Measurements from ENCODE around the gene SCO1.
A peak's percentile ranks its signal among the peaks of the same experiment; 100 is the strongest.

Gene SCO1

DNA sequence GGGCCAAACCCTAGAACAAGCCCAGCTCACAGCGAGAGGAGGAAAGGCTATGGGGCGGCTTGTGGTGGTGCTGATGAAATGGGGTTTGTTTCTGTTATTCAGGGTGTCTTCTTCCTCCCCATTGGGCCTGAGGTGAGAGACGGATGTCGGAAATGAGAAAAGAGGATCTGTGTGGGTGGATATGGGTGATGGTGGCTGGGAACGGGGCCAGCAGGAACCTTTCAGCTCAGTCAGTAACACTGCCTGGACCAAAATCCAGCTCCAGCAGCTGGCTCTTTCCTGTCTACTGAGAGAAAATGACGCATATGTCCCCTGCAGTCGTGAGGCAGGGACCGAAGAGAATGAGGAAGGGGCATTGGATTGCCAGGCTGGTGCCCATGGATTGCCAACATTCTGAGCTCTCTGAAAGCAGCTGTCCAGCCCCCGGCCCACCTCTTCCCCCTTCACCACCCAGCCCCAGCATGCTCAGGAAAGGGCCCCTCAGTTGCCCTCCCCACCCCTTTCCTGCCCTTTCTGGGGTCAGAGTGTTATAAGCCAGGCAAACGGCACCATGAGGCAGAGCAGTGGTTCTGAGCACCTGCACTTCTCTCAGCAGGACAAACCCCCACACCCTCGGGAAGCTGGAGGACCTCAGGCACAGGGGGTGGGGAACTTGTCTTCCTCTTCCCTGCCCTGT, 44.2 kb downstream of the SCO1 start:
- peak overlapping the region; percentile 60 for H3K27ac Mint-ChIP-seq
- H3K4me3 Mint-ChIP-seq, result no peak overlapping the region
- H3K4me1 Mint-ChIP-seq (ENCODE audit: low read depth), result peaks cover 14% of the 10 kb centered on the region
- DNase-seq, result no peak
- no peaks in the 10 kb centered on the region for H3K9me3 Mint-ChIP-seq
- no peaks in the 10 kb centered on the region for H3K27me3 Mint-ChIP-seq
- H3K36me3 Mint-ChIP-seq (ENCODE audit: low read depth), result peaks cover 16% of the 10 kb centered on the region

DNA sequence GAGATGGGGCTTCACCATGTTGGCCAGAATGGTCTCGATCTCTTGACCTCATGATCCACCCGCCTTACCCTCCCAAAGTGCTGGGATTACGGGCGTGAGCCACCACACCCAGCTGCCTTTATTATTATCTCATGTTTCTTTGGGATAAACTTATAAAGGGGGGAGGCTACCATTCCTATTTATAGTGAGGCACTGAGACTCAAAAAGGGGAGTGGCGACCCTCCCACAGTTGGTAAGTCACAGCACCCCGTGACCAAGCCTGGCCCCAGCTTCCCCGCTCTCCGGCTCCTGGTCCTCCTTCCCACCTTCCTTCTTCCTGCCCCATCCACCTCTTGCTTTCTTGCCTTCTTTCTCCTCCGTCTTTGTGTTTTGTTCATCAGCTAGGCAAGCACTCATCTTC, 45.4 kb downstream of the SCO1 start:
- DNase-seq, result no peak
- H3K9me3 Mint-ChIP-seq, result no peaks in the 10 kb centered on the region
- peaks cover 19% of the 10 kb centered on the region for H3K36me3 Mint-ChIP-seq (ENCODE audit: low read depth)
- no peaks in the 10 kb centered on the region for H3K27me3 Mint-ChIP-seq
- peaks cover 14% of the 10 kb centered on the region for H3K4me1 Mint-ChIP-seq (ENCODE audit: low read depth)
- peak overlapping the region; percentile 0 for H3K27ac Mint-ChIP-seq
- H3K4me3 Mint-ChIP-seq, result no peak overlapping the region

DNA sequence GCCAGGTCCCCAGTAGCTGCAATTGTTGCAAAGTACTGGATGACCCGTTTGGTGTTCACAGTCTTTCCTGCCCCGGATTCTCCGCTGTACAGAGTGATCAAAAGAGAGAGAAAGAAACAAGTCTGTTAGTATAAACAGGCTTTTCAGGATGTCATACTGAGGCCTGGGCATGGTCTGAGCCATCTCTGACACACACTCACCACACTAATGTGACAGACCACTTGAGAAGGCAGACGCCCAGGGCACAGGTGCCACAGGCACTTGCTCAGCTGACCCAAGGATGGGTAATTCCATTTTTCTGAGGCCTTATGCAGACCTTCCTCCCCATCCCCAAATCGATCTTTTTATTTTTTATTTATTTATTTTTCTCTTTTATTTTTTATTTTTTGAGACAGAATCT, 47.7 kb downstream of the SCO1 start:
- H3K4me1 Mint-ChIP-seq (ENCODE audit: low read depth), result peaks cover 14% of the 10 kb centered on the region
- no peak for DNase-seq
- H3K27ac Mint-ChIP-seq, result no peak overlapping the region
- peaks cover 35% of the 10 kb centered on the region for H3K36me3 Mint-ChIP-seq (ENCODE audit: low read depth)
- no peaks in the 10 kb centered on the region for H3K27me3 Mint-ChIP-seq
- H3K4me3 Mint-ChIP-seq, result no peak overlapping the region
- H3K9me3 Mint-ChIP-seq, result no peaks in the 10 kb centered on the region

DNA sequence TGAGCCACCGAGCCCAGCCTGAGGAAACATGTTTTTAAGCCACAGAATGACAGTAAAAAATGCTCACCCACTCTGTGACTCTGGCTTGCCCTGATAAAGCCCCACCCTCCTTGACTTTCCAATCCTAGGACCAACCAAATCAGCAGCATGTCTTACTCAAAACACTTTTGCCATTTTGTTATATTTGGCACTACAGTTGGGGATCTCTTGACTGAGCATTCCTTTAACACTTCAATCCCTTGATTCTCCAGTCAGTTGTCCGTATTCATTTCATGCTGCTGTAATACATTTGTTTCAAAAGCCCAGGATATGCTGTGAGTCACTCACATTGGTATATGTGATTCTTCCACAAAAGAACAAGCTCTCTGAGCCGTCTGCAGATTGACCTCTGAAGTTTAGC, 48.4 kb downstream of the SCO1 start:
- peaks cover 12% of the 10 kb centered on the region for H3K4me1 Mint-ChIP-seq (ENCODE audit: low read depth)
- no peaks in the 10 kb centered on the region for H3K27me3 Mint-ChIP-seq
- H3K4me3 Mint-ChIP-seq, result no peak overlapping the region
- H3K27ac Mint-ChIP-seq, result no peak overlapping the region
- H3K36me3 Mint-ChIP-seq (ENCODE audit: low read depth), result peaks cover 41% of the 10 kb centered on the region
- no peak for DNase-seq
- H3K9me3 Mint-ChIP-seq, result no peaks in the 10 kb centered on the region

DNA sequence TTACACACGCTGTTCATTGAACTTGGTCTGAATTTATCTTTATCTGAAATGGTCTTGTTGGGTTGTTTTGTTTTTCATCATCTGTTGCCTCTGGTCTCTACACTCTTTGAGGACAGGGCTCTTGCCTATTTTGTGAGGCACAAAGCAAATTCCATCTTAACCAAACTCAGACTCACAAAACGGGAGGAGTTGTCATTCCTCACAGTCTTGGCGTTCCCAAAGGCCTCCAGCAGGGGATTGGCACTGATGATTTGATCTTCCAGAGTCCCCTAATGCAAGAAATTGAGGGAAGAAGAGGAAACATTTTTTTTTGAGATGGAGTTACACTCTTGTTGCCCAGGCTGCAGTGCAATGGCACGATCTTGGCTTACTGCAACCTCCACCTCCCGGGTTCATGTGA, 49.0 kb downstream of the SCO1 start:
- Mint-ChIP-seq H3K4me3 (no peak overlapping the region), H3K27ac (no peak overlapping the region), H3K27me3 (no peaks in the 10 kb centered on the region)

DNA sequence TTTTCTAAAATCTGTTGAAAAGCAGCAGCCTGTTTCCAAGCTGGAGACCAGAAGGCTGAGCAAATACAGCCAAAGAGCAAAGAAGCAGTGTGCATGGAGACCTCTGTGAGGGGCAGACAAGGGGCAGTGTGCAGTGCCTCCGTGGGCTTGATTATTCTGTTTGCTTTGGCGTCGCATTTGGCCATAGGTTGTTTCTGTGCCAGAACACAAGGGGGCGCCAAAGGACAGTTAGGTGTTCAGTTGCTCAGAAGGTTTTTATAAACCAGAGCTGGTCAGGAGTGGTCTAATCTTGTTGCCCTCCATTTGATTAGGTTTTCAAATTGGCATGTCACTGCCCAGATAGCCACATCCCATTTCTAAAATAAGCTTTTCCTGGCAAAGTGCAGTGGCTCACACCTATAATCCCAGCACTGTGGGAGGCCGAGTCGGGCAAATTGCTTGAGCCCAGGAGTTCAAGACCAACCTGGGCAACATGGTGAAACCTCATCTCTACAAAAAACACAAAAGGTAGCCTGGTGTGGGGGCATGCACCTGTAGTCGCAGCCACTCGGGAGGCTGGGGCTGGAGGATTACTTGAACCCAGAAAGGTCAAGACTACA, 50.8 kb downstream of the SCO1 start:
- no peak overlapping the region for H3K4me3 Mint-ChIP-seq
- no peak overlapping the region for H3K27ac Mint-ChIP-seq

More for the DNA sequence above, 49.0 kb downstream of the SCO1 start:
- no peak for DNase-seq
- Mint-ChIP-seq H3K4me1 (ENCODE audit: low read depth) (peaks cover 7% of the 10 kb centered on the region), H3K36me3 (ENCODE audit: low read depth) (peaks cover 46% of the 10 kb centered on the region), H3K9me3 (no peaks in the 10 kb centered on the region)

DNA sequence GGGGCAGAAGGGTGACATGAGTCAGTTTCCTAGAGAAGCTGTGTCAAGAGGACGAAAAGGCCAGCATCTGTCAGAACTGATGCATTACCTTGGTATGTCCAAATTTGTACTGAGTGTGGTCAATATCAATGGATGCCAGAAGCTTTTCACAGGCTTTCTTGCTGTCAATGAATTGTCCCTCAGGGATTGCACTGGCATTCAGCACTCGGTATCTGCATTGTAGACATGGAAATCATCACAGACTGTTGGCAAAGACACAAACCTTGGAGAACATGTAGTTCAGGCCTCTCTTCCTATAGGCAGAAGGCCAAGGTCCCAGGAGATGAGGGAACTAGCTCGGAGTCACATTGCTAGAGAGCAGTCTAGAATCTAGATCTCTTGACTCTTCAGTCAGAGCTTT, 56.9 kb downstream of the SCO1 start:
- DNase-seq, result no peak
- Mint-ChIP-seq H3K27ac (no peak overlapping the region), H3K9me3 (no peaks in the 10 kb centered on the region), H3K4me3 (no peak overlapping the region), H3K36me3 (ENCODE audit: low read depth) (peaks cover 85% of the 10 kb centered on the region), H3K27me3 (no peaks in the 10 kb centered on the region), H3K4me1 (ENCODE audit: low read depth) (no peaks in the 10 kb centered on the region)

More for the DNA sequence above, 50.8 kb downstream of the SCO1 start:
- no peaks in the 10 kb centered on the region for H3K4me1 Mint-ChIP-seq (ENCODE audit: low read depth)
- peaks cover 58% of the 10 kb centered on the region for H3K36me3 Mint-ChIP-seq (ENCODE audit: low read depth)
- DNase-seq, result peak; percentile 79
- no peaks in the 10 kb centered on the region for H3K27me3 Mint-ChIP-seq
- no peaks in the 10 kb centered on the region for H3K9me3 Mint-ChIP-seq

DNA sequence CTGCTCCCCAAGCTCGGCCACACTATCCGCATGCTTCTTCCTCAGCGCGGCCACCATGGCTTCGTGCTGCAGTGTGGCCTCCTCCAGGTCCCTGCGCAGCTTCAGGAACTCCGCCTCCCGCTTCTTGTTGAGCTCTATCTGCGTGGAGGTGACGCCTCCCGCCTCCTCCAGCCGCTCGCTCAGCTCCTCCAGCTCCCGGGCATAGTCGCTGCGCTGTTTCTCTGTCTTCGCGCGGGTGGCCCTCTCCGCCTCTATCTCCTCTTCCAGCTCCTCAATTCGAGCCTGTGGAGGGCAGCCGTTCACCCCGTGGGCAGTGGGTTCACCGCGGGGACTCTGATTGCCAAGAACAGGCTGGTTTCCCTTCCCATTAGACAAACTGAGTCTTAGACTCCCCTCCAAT, 59.2 kb downstream of the SCO1 start:
- Mint-ChIP-seq H3K27me3 (no peaks in the 10 kb centered on the region), H3K9me3 (no peaks in the 10 kb centered on the region), H3K4me3 (no peak overlapping the region), H3K4me1 (ENCODE audit: low read depth) (peaks cover 5% of the 10 kb centered on the region), H3K27ac (no peak overlapping the region), H3K36me3 (ENCODE audit: low read depth) (peaks cover 92% of the 10 kb centered on the region)
- DNase-seq, result no peak

DNA sequence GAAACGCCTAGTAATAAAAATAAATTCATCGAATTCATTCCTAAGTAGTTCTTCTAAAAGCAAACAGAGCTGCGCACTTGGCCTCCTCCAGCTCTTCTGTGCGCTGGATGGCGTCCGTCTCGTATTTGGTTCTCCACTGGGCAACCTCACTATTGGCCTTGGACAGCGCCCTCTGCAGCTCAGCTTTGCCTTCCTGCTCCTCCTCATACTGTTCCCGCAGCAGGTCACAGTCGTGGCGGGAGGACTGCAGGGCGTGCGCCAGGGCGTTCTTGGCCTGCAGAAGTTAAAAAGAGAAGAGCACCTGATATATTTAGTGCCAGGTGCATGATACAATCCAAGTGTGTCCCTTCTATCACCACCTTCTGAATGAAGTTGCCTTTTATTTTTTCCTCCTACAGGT, 62.0 kb downstream of the SCO1 start:
- H3K4me3 Mint-ChIP-seq, result no peak overlapping the region
- peaks cover 87% of the 10 kb centered on the region for H3K36me3 Mint-ChIP-seq (ENCODE audit: low read depth)

DNA sequence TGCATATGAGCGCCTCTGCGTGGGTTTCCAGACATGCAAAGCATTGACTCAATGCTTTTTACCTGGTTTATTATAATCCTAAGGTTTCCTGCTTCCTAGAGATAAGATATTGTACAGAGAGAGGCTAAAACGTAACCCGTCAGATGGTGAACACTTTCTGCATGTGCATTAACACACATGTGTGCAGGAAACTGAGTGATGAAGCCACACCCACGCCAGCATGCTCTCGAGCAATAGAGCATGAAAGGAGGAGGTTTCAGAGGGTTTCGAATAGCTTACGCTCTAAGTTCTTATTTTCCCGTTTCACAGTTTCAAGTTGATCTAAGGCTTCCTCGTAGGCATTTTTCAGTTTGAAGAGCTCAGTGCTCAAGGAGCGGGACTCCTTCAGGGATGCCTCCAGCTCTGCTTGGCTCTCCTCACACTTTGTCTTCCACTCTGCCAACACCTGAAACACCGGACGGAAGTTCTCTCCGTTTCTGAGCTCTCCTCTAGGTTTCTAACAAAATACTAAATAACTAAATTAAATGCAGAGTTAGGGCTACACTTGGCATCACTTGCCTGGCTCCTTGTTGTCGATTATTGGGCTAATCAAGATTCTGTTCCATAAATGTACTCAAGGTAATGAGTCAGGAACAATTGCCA, 63.5 kb downstream of the SCO1 start:
- H3K36me3 Mint-ChIP-seq (ENCODE audit: low read depth), result peaks cover 86% of the 10 kb centered on the region
- peak overlapping the region; percentile 14 for H3K27ac Mint-ChIP-seq
- H3K9me3 Mint-ChIP-seq, result no peaks in the 10 kb centered on the region
- no peaks in the 10 kb centered on the region for H3K27me3 Mint-ChIP-seq
- no peak for DNase-seq
- H3K4me1 Mint-ChIP-seq (ENCODE audit: low read depth), result peaks cover 5% of the 10 kb centered on the region
- no peak overlapping the region for H3K4me3 Mint-ChIP-seq

More for the DNA sequence above, 62.0 kb downstream of the SCO1 start:
- H3K27me3 Mint-ChIP-seq, result no peaks in the 10 kb centered on the region
- no peak for DNase-seq
- H3K9me3 Mint-ChIP-seq, result no peaks in the 10 kb centered on the region
- H3K27ac Mint-ChIP-seq, result no peak overlapping the region
- peaks cover 5% of the 10 kb centered on the region for H3K4me1 Mint-ChIP-seq (ENCODE audit: low read depth)

DNA sequence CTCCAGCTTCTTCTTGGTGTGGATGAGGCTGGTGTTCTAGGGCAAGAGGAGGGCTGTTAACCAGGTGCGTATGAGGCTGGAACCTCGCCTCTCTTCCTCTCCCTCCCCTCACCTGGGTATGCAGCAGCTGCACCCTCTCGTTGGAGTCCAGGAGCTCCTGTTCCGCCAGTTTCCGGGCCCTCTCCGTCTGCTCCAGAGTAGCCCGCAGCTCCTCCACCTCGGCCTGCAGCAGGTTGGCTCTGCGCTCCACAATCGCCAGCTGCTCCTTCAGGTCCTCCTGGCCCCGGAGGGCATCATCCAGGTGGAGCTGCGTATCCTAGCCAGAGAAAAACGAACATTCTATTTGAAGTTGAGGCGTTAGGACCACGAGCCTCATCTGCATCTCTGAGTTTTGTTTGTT, 65.6 kb downstream of the SCO1 start:
- Mint-ChIP-seq H3K4me1 (ENCODE audit: low read depth) (peaks cover 5% of the 10 kb centered on the region), H3K9me3 (no peaks in the 10 kb centered on the region), H3K36me3 (ENCODE audit: low read depth) (peaks cover 76% of the 10 kb centered on the region), H3K27ac (no peak overlapping the region), H3K4me3 (no peak overlapping the region), H3K27me3 (no peaks in the 10 kb centered on the region)
- DNase-seq, result no peak

DNA sequence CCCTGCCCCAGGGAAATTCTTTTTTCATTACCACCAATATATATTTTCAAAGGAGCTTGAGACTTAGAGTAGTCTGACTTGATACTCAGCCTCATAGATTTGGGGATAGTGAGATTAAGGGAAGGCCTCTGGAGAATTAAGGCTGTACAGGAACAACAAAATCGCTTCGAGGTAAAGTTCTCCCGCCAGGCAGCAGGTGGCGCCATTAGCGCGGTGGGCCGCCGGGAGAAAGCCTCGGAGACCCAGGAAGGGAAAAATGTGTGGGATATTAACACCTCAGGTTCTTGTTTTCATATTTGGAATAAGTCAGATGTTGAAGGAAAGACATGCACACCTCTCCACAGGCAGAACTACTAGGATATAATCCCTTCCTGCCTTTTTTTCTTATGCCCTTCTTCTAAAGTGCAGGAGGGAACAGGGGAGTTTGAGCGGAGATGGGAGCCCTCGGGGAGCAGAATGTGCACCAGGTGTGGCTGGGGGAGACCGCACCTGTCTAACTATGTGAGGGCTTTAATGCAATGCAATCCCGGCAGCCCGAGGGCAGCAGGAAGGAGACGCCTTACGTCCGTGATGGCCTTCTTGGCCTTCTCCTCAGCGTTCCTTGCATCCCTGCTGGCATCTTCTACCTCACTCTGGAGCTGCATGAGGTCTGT, 66.2 kb downstream of the SCO1 start:
- Mint-ChIP-seq H3K36me3 (ENCODE audit: low read depth) (peaks cover 71% of the 10 kb centered on the region), H3K4me3 (no peak overlapping the region), H3K27ac (no peak overlapping the region), H3K4me1 (ENCODE audit: low read depth) (peaks cover 5% of the 10 kb centered on the region), H3K9me3 (no peaks in the 10 kb centered on the region), H3K27me3 (no peaks in the 10 kb centered on the region)
- DNase-seq, result peak; percentile 44

DNA sequence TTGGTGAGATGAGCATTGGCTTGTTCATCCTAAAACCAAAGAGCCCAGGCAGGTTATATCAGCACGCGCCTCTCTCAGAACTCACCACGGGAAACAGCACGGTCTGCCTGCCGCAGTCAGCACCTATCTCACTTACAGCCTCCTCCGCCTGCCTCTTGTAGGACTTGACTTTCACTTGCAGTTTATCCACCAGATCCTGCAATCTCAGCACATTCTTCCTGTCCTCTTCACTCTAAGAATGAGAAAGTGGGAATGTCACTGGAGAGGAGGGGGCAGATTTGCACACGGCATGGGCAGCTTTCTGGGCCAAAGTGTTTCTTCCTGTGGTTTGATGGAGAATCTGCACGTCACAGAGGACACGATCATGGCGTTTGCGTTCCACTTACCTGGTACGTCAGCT, 67.6 kb downstream of the SCO1 start:
- H3K27me3 Mint-ChIP-seq, result no peaks in the 10 kb centered on the region
- no peak overlapping the region for H3K4me3 Mint-ChIP-seq
- peaks cover 5% of the 10 kb centered on the region for H3K4me1 Mint-ChIP-seq (ENCODE audit: low read depth)
- no peaks in the 10 kb centered on the region for H3K9me3 Mint-ChIP-seq
- H3K36me3 Mint-ChIP-seq (ENCODE audit: low read depth), result peaks cover 58% of the 10 kb centered on the region
- no peak for DNase-seq
- no peak overlapping the region for H3K27ac Mint-ChIP-seq

DNA sequence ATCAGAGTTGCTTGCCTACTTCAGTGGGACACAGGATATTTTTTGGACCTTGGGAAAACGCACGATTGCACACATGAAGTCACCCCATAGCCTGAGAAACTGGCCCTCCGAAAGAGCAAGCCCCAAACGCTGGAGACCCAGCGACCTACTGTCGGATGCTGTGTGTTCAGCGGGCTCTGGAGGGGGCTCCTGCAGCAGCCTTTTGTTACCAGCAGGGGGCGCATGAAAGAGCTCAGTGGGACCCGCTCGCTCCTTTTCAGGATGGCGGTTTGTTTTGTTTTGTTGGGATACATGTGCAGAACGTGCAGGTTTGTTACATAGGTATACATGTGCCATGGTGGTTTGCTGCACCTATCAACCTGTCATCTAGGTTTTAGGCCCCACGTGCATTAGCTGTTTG, 68.6 kb downstream of the SCO1 start:
- no peaks in the 10 kb centered on the region for H3K27me3 Mint-ChIP-seq
- DNase-seq, result no peak
- H3K9me3 Mint-ChIP-seq, result no peaks in the 10 kb centered on the region
- H3K36me3 Mint-ChIP-seq (ENCODE audit: low read depth), result peaks cover 49% of the 10 kb centered on the region
- no peak overlapping the region for H3K4me3 Mint-ChIP-seq
- peaks cover 3% of the 10 kb centered on the region for H3K4me1 Mint-ChIP-seq (ENCODE audit: low read depth)
- H3K27ac Mint-ChIP-seq, result no peak overlapping the region

DNA sequence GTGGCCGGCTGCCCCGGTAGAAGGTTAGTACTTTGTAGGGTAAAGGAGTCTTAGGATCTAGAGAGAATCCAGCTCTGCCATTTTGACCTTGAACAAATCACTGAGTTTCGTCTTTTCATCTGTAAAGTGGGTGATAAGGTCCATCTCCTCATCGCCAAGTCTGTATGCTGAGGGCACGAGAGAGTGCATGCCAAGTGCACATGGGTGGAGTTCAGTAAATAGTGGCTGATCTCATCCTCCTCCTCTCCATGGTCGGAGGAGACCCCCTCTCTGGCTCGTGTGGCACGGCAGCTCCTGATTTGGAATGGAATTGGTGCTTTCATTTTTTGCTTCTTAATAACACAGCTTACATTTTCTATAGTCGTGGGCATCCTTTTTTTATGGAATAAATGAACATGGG, 70.9 kb downstream of the SCO1 start:
- Mint-ChIP-seq H3K4me1 (ENCODE audit: low read depth) (no peaks in the 10 kb centered on the region), H3K4me3 (no peak overlapping the region), H3K9me3 (no peaks in the 10 kb centered on the region), H3K36me3 (ENCODE audit: low read depth) (peaks cover 32% of the 10 kb centered on the region), H3K27ac (no peak overlapping the region), H3K27me3 (no peaks in the 10 kb centered on the region)
- no peak for DNase-seq
